Measurements from ENCODE around the gene ARID1A.

DNA sequence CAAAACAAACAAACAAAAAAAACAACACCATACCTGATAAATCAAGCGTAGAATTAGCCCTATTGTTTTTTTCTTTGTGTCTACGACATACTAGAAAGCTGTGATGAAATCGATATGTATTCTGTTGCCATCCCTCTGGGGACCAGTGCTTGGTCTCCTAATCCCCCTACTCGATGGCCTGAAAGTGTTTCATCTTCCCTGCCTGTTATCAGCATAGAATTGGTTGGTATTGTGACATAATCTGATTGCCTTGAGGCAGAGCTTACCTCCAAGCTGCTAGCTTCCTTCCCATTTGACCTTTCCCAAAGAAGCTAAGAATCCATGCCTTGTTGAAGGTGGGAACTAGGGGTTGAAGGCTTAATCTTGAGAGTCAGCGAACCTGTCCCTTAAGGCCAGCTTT is 51.2 kb downstream of the ARID1A start:
- TF ChIP-seq, protein P1, sequence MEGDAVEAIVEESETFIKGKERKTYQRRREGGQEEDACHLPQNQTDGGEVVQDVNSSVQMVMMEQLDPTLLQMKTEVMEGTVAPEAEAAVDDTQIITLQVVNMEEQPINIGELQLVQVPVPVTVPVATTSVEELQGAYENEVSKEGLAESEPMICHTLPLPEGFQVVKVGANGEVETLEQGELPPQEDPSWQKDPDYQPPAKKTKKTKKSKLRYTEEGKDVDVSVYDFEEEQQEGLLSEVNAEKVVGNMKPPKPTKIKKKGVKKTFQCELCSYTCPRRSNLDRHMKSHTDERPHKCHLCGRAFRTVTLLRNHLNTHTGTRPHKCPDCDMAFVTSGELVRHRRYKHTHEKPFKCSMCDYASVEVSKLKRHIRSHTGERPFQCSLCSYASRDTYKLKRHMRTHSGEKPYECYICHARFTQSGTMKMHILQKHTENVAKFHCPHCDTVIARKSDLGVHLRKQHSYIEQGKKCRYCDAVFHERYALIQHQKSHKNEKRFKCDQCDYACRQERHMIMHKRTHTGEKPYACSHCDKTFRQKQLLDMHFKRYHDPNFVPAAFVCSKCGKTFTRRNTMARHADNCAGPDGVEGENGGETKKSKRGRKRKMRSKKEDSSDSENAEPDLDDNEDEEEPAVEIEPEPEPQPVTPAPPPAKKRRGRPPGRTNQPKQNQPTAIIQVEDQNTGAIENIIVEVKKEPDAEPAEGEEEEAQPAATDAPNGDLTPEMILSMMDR (conservative IDR thresholded peaks at IDR 0.05; ENCODE audit: low read length), result no peak
- TF ChIP-seq EZH2phosphoT487 (IDR thresholded peaks at IDR 0.05; ENCODE audit: borderline replicate concordance, low read depth, low read length), result no peak

All from OCI-LY7 (cell line).